Nephron progenitor cell (in vitro differentiated cells): ENCODE data around the gene STAT1.

ENCODE experiments used
- DNase-seq: peaks from one replicate; pipeline ENCODE4 v3.0.0; 2021
- H3K27ac Mint-ChIP-seq: 2 replicates; pipeline ENCODE4 v1.8.0; 2021; ENCODE audit warnings: mild to moderate bottlenecking, moderate library complexity, mixed read lengths
- H3K27me3 Mint-ChIP-seq: 2 replicates; pipeline ENCODE4 v1.8.0; 2021; ENCODE audit warnings: mild to moderate bottlenecking, low read depth, mixed read lengths; ENCODE audit not compliant: poor library complexity
- H3K36me3 Mint-ChIP-seq: 2 replicates; pipeline ENCODE4 v1.8.0; 2021; ENCODE audit warnings: low read depth, mixed read lengths
- H3K4me1 Mint-ChIP-seq: 2 replicates; pipeline ENCODE4 v1.8.0; 2021; ENCODE audit warnings: mixed read lengths
- H3K4me3 Mint-ChIP-seq: 2 replicates; pipeline ENCODE4 v1.8.0; 2021; ENCODE audit warnings: mild to moderate bottlenecking, moderate library complexity, mixed read lengths
- H3K9me3 Mint-ChIP-seq: 2 replicates; pipeline ENCODE4 v1.8.0; 2021; ENCODE audit warnings: mild to moderate bottlenecking, moderate library complexity, mixed read lengths
- CTCF ChIP-seq: fragments of 200-600 bp; sonication (generic); IDR thresholded peaks from 2 replicates; pipeline ENCODE4 v1.5.0; 2021; ENCODE audit warnings: antibody characterized with exemption

Gene STAT1

GRCh38 chr2:191013932-191014652, at the start of gene STAT1:
STAT1 (minus strand) TSS chr2:191014171; CDS start chr2:191010003, 4,168 bp downstream.
- DNase-seq, result peak; percentile 96
- H3K27ac Mint-ChIP-seq, result no peak within 1 kb of the TSS
- H3K9me3 Mint-ChIP-seq, result peaks cover 5% of the 10 kb centered on the region
- peaks cover 11% of the 10 kb centered on the region for H3K36me3 Mint-ChIP-seq
- no peaks in the 10 kb centered on the region for H3K4me1 Mint-ChIP-seq
- no peak for TF ChIP-seq CTCF
- H3K4me3 Mint-ChIP-seq, result no peak within 1 kb of the TSS
- H3K27me3 Mint-ChIP-seq, result peaks cover 8% of the 10 kb centered on the region

- Mint-ChIP-seq H3K36me3 (peaks cover 6% of the 10 kb centered on the region), H3K27me3 (peaks cover 2% of the 10 kb centered on the region), H3K27ac (no peak overlapping the region), H3K4me3 (no peak overlapping the region), H3K9me3 (no peaks in the 10 kb centered on the region), H3K4me1 (peaks cover 17% of the 10 kb centered on the region)
- DNase-seq, result no peak
- TF ChIP-seq CTCF, result no peak
Observed at GRCh38 chr2:191063584-191063983, 49.6 kb upstream of the STAT1 start.

- Mint-ChIP-seq H3K36me3 (peaks cover 6% of the 10 kb centered on the region), H3K27ac (no peak overlapping the region), H3K4me1 (peaks cover 4% of the 10 kb centered on the region), H3K27me3 (peaks cover 2% of the 10 kb centered on the region), H3K4me3 (no peak overlapping the region), H3K9me3 (no peaks in the 10 kb centered on the region)
- no peak for TF ChIP-seq CTCF
- no peak for DNase-seq
Observed at GRCh38 chr2:191061381-191061980, 47.5 kb upstream of the STAT1 start.

GRCh38 chr2:191059308-191059707, 45.3 kb upstream of the STAT1 start:
- Mint-ChIP-seq H3K27me3 (peaks cover 2% of the 10 kb centered on the region), H3K4me1 (peaks cover 4% of the 10 kb centered on the region), H3K27ac (no peak overlapping the region), H3K36me3 (peaks cover 2% of the 10 kb centered on the region), H3K4me3 (no peak overlapping the region), H3K9me3 (no peaks in the 10 kb centered on the region)
- TF ChIP-seq CTCF, result no peak
- DNase-seq, result no peak

- DNase-seq, result no peak
Observed at GRCh38 chr2:191056228-191056627, 42.3 kb upstream of the STAT1 start.

More at GRCh38 chr2:191056228-191056627, 42.3 kb upstream of the STAT1 start:
- H3K36me3 Mint-ChIP-seq, result no peaks in the 10 kb centered on the region
- H3K27ac Mint-ChIP-seq, result no peak overlapping the region
- H3K9me3 Mint-ChIP-seq, result no peaks in the 10 kb centered on the region
- H3K4me1 Mint-ChIP-seq, result peaks cover 4% of the 10 kb centered on the region
- peaks cover 2% of the 10 kb centered on the region for H3K27me3 Mint-ChIP-seq
- no peak overlapping the region for H3K4me3 Mint-ChIP-seq
- TF ChIP-seq CTCF, result no peak
